Osteoblast (primary cell): Measurements from ENCODE around the gene EXOC4. TPM values are rescaled to one million over a fixed set of nuclear protein-coding genes. Genes with fewer than 3 reads are reported as not detected.
"Not testable (repeated sequence)": the region's sequence is repeated elsewhere in the genome, so short reads cannot be mapped to it uniquely, and the experiment has no call there.

Source experiments
- DNase-seq: peaks from one replicate; pipeline ENCODE4 v3.0.0; 2011; ENCODE audit warnings: low spot score, mixed read lengths; ENCODE audit not compliant: insufficient read length; ENCODE audit errors: missing footprints
- H2AFZ ChIP-seq: 2 replicates; pipeline ENCODE4 v1.6.0; 2011; ENCODE audit warnings: mild to moderate bottlenecking, low read length
- H3K27ac ChIP-seq: 2 replicates; pipeline ENCODE4 v1.5.1; 2011; ENCODE audit warnings: mild to moderate bottlenecking, low read depth, low read length, moderate library complexity
- H3K27me3 ChIP-seq: 2 replicates; pipeline ENCODE4 v1.6.0; 2012; ENCODE audit warnings: mild to moderate bottlenecking, control low read depth, inconsistent platforms, low read length, moderate library complexity; ENCODE audit not compliant: insufficient read depth
- H3K36me3 ChIP-seq: 2 replicates; pipeline ENCODE4 v1.5.1; 2011; ENCODE audit warnings: mild to moderate bottlenecking, low read length, control low read depth, moderate library complexity; ENCODE audit not compliant: insufficient read depth
- H3K4me1 ChIP-seq: 2 replicates; pipeline ENCODE4 v1.5.1; 2011; ENCODE audit warnings: mild to moderate bottlenecking, low read length, control low read depth, moderate library complexity; ENCODE audit not compliant: insufficient read depth
- H3K4me2 ChIP-seq: 2 replicates; pipeline ENCODE4 v1.6.0; 2011; ENCODE audit warnings: mild to moderate bottlenecking, low read length; ENCODE audit not compliant: insufficient read depth
- H3K4me3 ChIP-seq: fragments of 200-600 bp; sonication (generic); 3 replicates; pipeline ENCODE4 v1.5.1; 2012; ENCODE audit warnings: mild to moderate bottlenecking, low read length, inconsistent platforms; ENCODE audit not compliant: insufficient read depth
- H3K79me2 ChIP-seq: 2 replicates; pipeline ENCODE4 v1.6.0; 2012; ENCODE audit warnings: mild to moderate bottlenecking, low read length, control low read depth, inconsistent platforms; ENCODE audit not compliant: insufficient read depth
- H3K9me3 ChIP-seq: 2 replicates; pipeline ENCODE4 v1.5.1; 2011; ENCODE audit warnings: low read depth, low read length, control low read depth
- H4K20me1 ChIP-seq: 2 replicates; pipeline ENCODE4 v1.6.0; 2012; ENCODE audit warnings: mild to moderate bottlenecking, low read length, control low read depth; ENCODE audit not compliant: insufficient read depth
- total RNA-seq: library from RNA; depleted of rRNA; stranded (reverse); fragments of >200 nt; gene quantifications from 2 replicates; pipeline ENCODE4 v1.2.3, GENCODE V29; 2012
- TF ChIP-seq, protein P1 (sequence below): IDR thresholded peaks from 2 replicates; pipeline ENCODE4 v1.5.1; 2011; ENCODE audit warnings: mild to moderate bottlenecking, low read depth, low read length, moderate library complexity; ENCODE audit errors: extremely low read depth

The EXOC4 gene
- total RNA-seq, 1 donor, result 134 TPM

GRCh38 chr7:133983685-133984419, 731.0 kb downstream of the EXOC4 start:
- no peaks in the 10 kb centered on the region for H3K27me3 ChIP-seq
- no peaks in the 10 kb centered on the region for H3K79me2 ChIP-seq
- DNase-seq, result peak; percentile 45
- no peak overlapping the region for H3K4me3 ChIP-seq
- H3K27ac ChIP-seq, result no peak overlapping the region
- no peaks in the 10 kb centered on the region for H3K36me3 ChIP-seq
- H3K9me3 ChIP-seq, result no peaks in the 10 kb centered on the region
- H4K20me1 ChIP-seq, result no peaks in the 10 kb centered on the region
- no peaks in the 10 kb centered on the region for H3K4me1 ChIP-seq
- TF ChIP-seq, protein P1, sequence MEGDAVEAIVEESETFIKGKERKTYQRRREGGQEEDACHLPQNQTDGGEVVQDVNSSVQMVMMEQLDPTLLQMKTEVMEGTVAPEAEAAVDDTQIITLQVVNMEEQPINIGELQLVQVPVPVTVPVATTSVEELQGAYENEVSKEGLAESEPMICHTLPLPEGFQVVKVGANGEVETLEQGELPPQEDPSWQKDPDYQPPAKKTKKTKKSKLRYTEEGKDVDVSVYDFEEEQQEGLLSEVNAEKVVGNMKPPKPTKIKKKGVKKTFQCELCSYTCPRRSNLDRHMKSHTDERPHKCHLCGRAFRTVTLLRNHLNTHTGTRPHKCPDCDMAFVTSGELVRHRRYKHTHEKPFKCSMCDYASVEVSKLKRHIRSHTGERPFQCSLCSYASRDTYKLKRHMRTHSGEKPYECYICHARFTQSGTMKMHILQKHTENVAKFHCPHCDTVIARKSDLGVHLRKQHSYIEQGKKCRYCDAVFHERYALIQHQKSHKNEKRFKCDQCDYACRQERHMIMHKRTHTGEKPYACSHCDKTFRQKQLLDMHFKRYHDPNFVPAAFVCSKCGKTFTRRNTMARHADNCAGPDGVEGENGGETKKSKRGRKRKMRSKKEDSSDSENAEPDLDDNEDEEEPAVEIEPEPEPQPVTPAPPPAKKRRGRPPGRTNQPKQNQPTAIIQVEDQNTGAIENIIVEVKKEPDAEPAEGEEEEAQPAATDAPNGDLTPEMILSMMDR, result no peak
- H2AFZ ChIP-seq, result no peak overlapping the region
- H3K4me2 ChIP-seq, result no peak overlapping the region

GRCh38 chr7:133985300-133985699, 732.4 kb downstream of the EXOC4 start:
- DNase-seq, result no peak
- no peaks in the 10 kb centered on the region for H3K27me3 ChIP-seq
- no peak overlapping the region for H3K4me2 ChIP-seq
- H3K27ac ChIP-seq, result no peak overlapping the region
- no peaks in the 10 kb centered on the region for H3K36me3 ChIP-seq
- H3K79me2 ChIP-seq, result no peaks in the 10 kb centered on the region
- H2AFZ ChIP-seq, result no peak overlapping the region
- H3K4me1 ChIP-seq, result no peaks in the 10 kb centered on the region
- H3K9me3 ChIP-seq, result no peaks in the 10 kb centered on the region
- H3K4me3 ChIP-seq, result no peak overlapping the region
- TF ChIP-seq, protein P1, result no peak
- no peaks in the 10 kb centered on the region for H4K20me1 ChIP-seq

GRCh38 chr7:133987582-133987981, 734.7 kb downstream of the EXOC4 start:
- Histone ChIP-seq H3K4me2 (no peak overlapping the region), H3K4me1 (no peaks in the 10 kb centered on the region), H3K27ac (no peak overlapping the region), H3K79me2 (no peaks in the 10 kb centered on the region), H3K27me3 (no peaks in the 10 kb centered on the region), H4K20me1 (no peaks in the 10 kb centered on the region), H2AFZ (no peak overlapping the region), H3K36me3 (no peaks in the 10 kb centered on the region), H3K4me3 (no peak overlapping the region), H3K9me3 (no peaks in the 10 kb centered on the region)
- TF ChIP-seq, protein P1, result no peak
- DNase-seq, result no peak

DNA sequence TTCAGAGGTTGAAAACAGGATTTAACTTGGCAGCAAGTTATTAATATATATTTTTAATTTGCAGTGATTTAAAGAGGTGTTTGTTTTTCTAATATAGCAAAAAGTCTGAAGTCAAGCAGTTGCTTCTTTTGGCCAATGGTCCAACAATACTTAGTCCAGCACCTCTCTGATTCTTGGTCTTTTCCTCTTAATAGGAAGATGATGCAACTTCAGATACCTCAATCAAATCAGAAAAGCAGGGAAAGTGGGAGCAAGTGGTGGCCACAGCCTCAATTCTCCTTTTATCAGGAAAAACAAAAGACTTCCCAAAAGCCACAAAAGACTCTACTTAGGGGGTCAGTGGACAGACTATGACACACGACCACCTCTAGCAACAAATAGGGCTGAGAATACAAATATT, 740.7 kb downstream of the EXOC4 start:
- DNase-seq, result no peak
- no peaks in the 10 kb centered on the region for H3K27me3 ChIP-seq

DNA sequence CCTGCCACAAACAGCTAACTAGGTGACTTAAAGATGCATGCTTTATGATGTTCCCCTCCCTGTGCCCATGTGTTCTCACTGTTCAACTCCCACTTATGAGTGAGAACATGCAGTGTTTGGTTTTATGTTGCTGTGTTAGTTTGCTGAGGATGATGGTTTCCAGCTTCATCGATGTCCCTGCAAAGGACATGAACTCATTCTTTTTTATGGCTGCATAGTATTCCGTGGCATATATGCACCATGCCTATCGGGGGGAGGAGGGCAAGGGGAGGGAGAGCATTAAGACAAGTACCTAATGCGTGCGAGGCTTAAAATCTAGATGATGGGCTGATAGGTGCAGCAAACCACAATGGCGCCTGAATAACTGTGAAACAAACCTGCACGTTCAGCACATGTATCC, 741.2 kb downstream of the EXOC4 start:
- not testable (repeated sequence) for H3K4me3 ChIP-seq, H3K9me3 ChIP-seq

More for the DNA sequence above, 740.7 kb downstream of the EXOC4 start:
- no peaks in the 10 kb centered on the region for H3K36me3 ChIP-seq
- H4K20me1 ChIP-seq, result no peaks in the 10 kb centered on the region
- H3K27ac ChIP-seq, result no peak overlapping the region
- TF ChIP-seq, protein P1, result no peak
- H2AFZ ChIP-seq, result no peak overlapping the region
- H3K79me2 ChIP-seq, result no peaks in the 10 kb centered on the region
- H3K4me3 ChIP-seq, result no peak overlapping the region
- H3K4me1 ChIP-seq, result no peaks in the 10 kb centered on the region
- no peak overlapping the region for H3K4me2 ChIP-seq
- no peaks in the 10 kb centered on the region for H3K9me3 ChIP-seq

More for the DNA sequence above, 741.2 kb downstream of the EXOC4 start:
- H3K4me1 ChIP-seq, H3K27ac ChIP-seq, H3K36me3 ChIP-seq, H4K20me1 ChIP-seq, H3K27me3 ChIP-seq, H3K79me2 ChIP-seq, DNase-seq, H2AFZ ChIP-seq, H3K4me2 ChIP-seq: not testable (repeated sequence)
